Omental fat pad (tissue), 4 donors: Measurements from ENCODE around the gene SLC4A4. TPM values are rescaled to one million over a fixed set of nuclear protein-coding genes. Genes with fewer than 3 reads are reported as not detected.

Experiments used
- ATAC-seq: fragments of 150-250 bp; one replicate; pipeline ENCODE4 v1.9.1; 2016; ENCODE audit warnings: mild to moderate bottlenecking, moderate library complexity; ENCODE audit not compliant: low FRiP score
- DNase-seq: peaks from one replicate; pipeline ENCODE4 v3.0.0-alpha.2; 2019; ENCODE audit warnings: low spot score
- CTCF ChIP-seq, 3 donors: fragments of 450-650 bp; IDR thresholded peaks; one replicate each; pipeline ENCODE4 v1.5.1; 2016 to 2017; ENCODE audit warnings: antibody characterized with exemption in 3 of 3, mild to moderate bottlenecking in 3 of 3, moderate library complexity in 2 of 3
- total RNA-seq, 4 donors: library from RNA; depleted of rRNA; stranded (reverse); fragments of >200 nt; gene quantifications; one replicate each; pipeline ENCODE4 v1.1.0, GENCODE V29; 2016

Gene SLC4A4
- total RNA-seq, 4 donors from 2014 or later: 8.4 to 45.6 (median 10.2) TPM

GRCh38 chr4:71559957-71560571, 221.2 kb downstream of the SLC4A4 start:
- peak; percentile 55 for ATAC-seq

GRCh38 chr4:71564775-71565174, 226.0 kb downstream of the SLC4A4 start:
- DNase-seq (no peak), ATAC-seq (peak; percentile 62)
- TF ChIP-seq CTCF (IDR thresholded peaks at IDR 0.05): no peak

More at GRCh38 chr4:71559957-71560571, 221.2 kb downstream of the SLC4A4 start:
- no peak for TF ChIP-seq CTCF (IDR thresholded peaks at IDR 0.05)
- no peak for DNase-seq

GRCh38 chr4:71566856-71567255, 228.0 kb downstream of the SLC4A4 start:
- no peak for DNase-seq
- no peak for TF ChIP-seq CTCF (IDR thresholded peaks at IDR 0.05)
- ATAC-seq: no peak

GRCh38 chr4:71568131-71568530, 229.3 kb downstream of the SLC4A4 start:
- no peak for DNase-seq
- no peak for ATAC-seq
- no peak for TF ChIP-seq CTCF (IDR thresholded peaks at IDR 0.05)

GRCh38 chr4:71570492-71570891, 231.7 kb downstream of the SLC4A4 start:
- ATAC-seq (peak; percentile 70), DNase-seq (no peak)
- no peak for TF ChIP-seq CTCF (IDR thresholded peaks at IDR 0.05)

- TF ChIP-seq CTCF (IDR thresholded peaks at IDR 0.05): no peak
- DNase-seq (no peak), ATAC-seq (no peak)
Observed at GRCh38 chr4:71571346-71571745, 232.5 kb downstream of the SLC4A4 start.

GRCh38 chr4:71583971-71584370, 245.2 kb downstream of the SLC4A4 start:
- ATAC-seq (no peak), DNase-seq (no peak)
- TF ChIP-seq CTCF (IDR thresholded peaks at IDR 0.05): no peak
